ENCODE results near the gene GAS6. TPM values are rescaled to one million over a fixed set of nuclear protein-coding genes. Genes with fewer than 3 reads are reported as not detected.

The GAS6 gene
- polyA plus RNA-seq, 1 donor from 2014 or later: 52.4 TPM

- Histone ChIP-seq H3F3A (ENCODE audit: insufficient read depth, low read length, poor library complexity, severe bottlenecking) (no peaks in the 10 kb centered on the region), H3K4me3 (ENCODE audit: low read length) (no peak overlapping the region), H3K36me3 (ENCODE audit: insufficient read depth, low read length) (no peaks in the 10 kb centered on the region), H3K9ac (ENCODE audit: low read length) (no peak overlapping the region), H3K9me3 (ENCODE audit: low read length) (no peaks in the 10 kb centered on the region), H3K9me2 (ENCODE audit: insufficient read depth, low read length) (no peaks in the 10 kb centered on the region), H3K27me3 (ENCODE audit: insufficient read depth, low read depth, low read length) (no peaks in the 10 kb centered on the region), H3K79me2 (replicated peaks; ENCODE audit: insufficient read depth, low read length) (no peaks in the 10 kb centered on the region), H3K4me2 (ENCODE audit: low read length) (no peak overlapping the region), H4K20me1 (ENCODE audit: insufficient read depth) (no peaks in the 10 kb centered on the region), H2AFZ (ENCODE audit: low read depth, low read length) (no peak overlapping the region), H3K27ac (ENCODE audit: low read length) (no peak overlapping the region)
- TF ChIP-seq CTCF (IDR thresholded peaks at IDR 0.05; ENCODE audit: poor library complexity, severe bottlenecking) (no peak), TAF1 (IDR thresholded peaks at IDR 0.05; ENCODE audit: low read depth) (no peak), POLR2AphosphoS5 (IDR thresholded peaks at IDR 0.05) (no peak), REST (IDR thresholded peaks at IDR 0.05; ENCODE audit: borderline replicate concordance) (no peak), EZH2 (IDR thresholded peaks at IDR 0.05; ENCODE audit: borderline replicate concordance, insufficient read depth, low read length, poor library complexity, severe bottlenecking) (no peak), EP300 (conservative IDR thresholded peaks at IDR 0.05; ENCODE audit: poor library complexity, severe bottlenecking) (no peak), MXI1 (conservative IDR thresholded peaks at IDR 0.05; ENCODE audit: poor library complexity, severe bottlenecking) (no peak), RAD21 (conservative IDR thresholded peaks at IDR 0.05) (no peak), SMC3 (conservative IDR thresholded peaks at IDR 0.05; ENCODE audit: poor library complexity) (no peak)
Observed at GRCh38 chr13:113784645-113785024, 79.2 kb downstream of the GAS6 start.

GRCh38 chr13:113783966-113784644 is 79.8 kb downstream of the GAS6 start:
- Histone ChIP-seq H3K9me3 (ENCODE audit: low read length) (no peaks in the 10 kb centered on the region), H4K20me1 (ENCODE audit: insufficient read depth) (no peaks in the 10 kb centered on the region), H3K36me3 (ENCODE audit: insufficient read depth, low read length) (no peaks in the 10 kb centered on the region), H3K79me2 (replicated peaks; ENCODE audit: insufficient read depth, low read length) (no peaks in the 10 kb centered on the region), H3K27me3 (ENCODE audit: insufficient read depth, low read depth, low read length) (no peaks in the 10 kb centered on the region), H3K4me3 (ENCODE audit: low read length) (no peak overlapping the region), H3K9me2 (ENCODE audit: insufficient read depth, low read length) (no peaks in the 10 kb centered on the region), H3K27ac (ENCODE audit: low read length) (no peak overlapping the region), H2AFZ (ENCODE audit: low read depth, low read length) (no peak overlapping the region), H3F3A (ENCODE audit: insufficient read depth, low read length, poor library complexity, severe bottlenecking) (no peaks in the 10 kb centered on the region), H3K9ac (ENCODE audit: low read length) (no peak overlapping the region), H3K4me2 (ENCODE audit: low read length) (no peak overlapping the region)
- TF ChIP-seq SMC3 (conservative IDR thresholded peaks at IDR 0.05; ENCODE audit: poor library complexity) (no peak), REST (IDR thresholded peaks at IDR 0.05; ENCODE audit: borderline replicate concordance) (no peak), CTCF (IDR thresholded peaks at IDR 0.05; ENCODE audit: poor library complexity, severe bottlenecking) (no peak), RAD21 (conservative IDR thresholded peaks at IDR 0.05) (no peak), MXI1 (conservative IDR thresholded peaks at IDR 0.05; ENCODE audit: poor library complexity, severe bottlenecking) (no peak), EZH2 (IDR thresholded peaks at IDR 0.05; ENCODE audit: borderline replicate concordance, insufficient read depth, low read length, poor library complexity, severe bottlenecking) (no peak), POLR2AphosphoS5 (IDR thresholded peaks at IDR 0.05) (no peak), EP300 (conservative IDR thresholded peaks at IDR 0.05; ENCODE audit: poor library complexity, severe bottlenecking) (no peak), TAF1 (IDR thresholded peaks at IDR 0.05; ENCODE audit: low read depth) (no peak)
